ENCODE results near the gene HTRA1.

GRCh38 chr10:122495406-122496340, 34.3 kb downstream of the HTRA1 start:
- TF ChIP-seq, protein P1, sequence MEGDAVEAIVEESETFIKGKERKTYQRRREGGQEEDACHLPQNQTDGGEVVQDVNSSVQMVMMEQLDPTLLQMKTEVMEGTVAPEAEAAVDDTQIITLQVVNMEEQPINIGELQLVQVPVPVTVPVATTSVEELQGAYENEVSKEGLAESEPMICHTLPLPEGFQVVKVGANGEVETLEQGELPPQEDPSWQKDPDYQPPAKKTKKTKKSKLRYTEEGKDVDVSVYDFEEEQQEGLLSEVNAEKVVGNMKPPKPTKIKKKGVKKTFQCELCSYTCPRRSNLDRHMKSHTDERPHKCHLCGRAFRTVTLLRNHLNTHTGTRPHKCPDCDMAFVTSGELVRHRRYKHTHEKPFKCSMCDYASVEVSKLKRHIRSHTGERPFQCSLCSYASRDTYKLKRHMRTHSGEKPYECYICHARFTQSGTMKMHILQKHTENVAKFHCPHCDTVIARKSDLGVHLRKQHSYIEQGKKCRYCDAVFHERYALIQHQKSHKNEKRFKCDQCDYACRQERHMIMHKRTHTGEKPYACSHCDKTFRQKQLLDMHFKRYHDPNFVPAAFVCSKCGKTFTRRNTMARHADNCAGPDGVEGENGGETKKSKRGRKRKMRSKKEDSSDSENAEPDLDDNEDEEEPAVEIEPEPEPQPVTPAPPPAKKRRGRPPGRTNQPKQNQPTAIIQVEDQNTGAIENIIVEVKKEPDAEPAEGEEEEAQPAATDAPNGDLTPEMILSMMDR (IDR thresholded peaks at IDR 0.05), result no peak
- no peak for TF ChIP-seq TAF1 (IDR thresholded peaks at IDR 0.05; ENCODE audit: borderline replicate concordance, low read depth, low read length)
- no peak for TF ChIP-seq POLR2AphosphoS5 (IDR thresholded peaks at IDR 0.05; ENCODE audit: low read depth, low read length)

Data from SK-N-SH (cell line).